Osteocyte (in vitro differentiated cells): ENCODE data around the gene ARPC1B. TPM values are rescaled to one million over a fixed set of nuclear protein-coding genes. Genes with fewer than 3 reads are reported as not detected.
"Not testable (repeated sequence)": the region's sequence is repeated elsewhere in the genome, so short reads cannot be mapped to it uniquely, and the experiment has no call there.

ENCODE experiments used
- DNase-seq: peaks from one replicate; pipeline ENCODE4 v3.0.0; 2021; ENCODE audit warnings: mixed read lengths; ENCODE audit not compliant: unreplicated experiment; ENCODE audit errors: extremely low spot score
- H3K27ac Mint-ChIP-seq: one replicate; pipeline ENCODE4 v1.8.0; 2021; ENCODE audit warnings: mild to moderate bottlenecking, mixed read lengths; ENCODE audit not compliant: unreplicated experiment
- H3K27me3 Mint-ChIP-seq: one replicate; pipeline ENCODE4 v1.8.0; 2021; ENCODE audit warnings: mixed read lengths; ENCODE audit not compliant: unreplicated experiment
- H3K36me3 Mint-ChIP-seq: one replicate; pipeline ENCODE4 v1.8.0; 2021; ENCODE audit warnings: mixed read lengths; ENCODE audit not compliant: unreplicated experiment
- H3K4me1 Mint-ChIP-seq: one replicate; pipeline ENCODE4 v1.8.0; 2021; ENCODE audit warnings: mixed read lengths; ENCODE audit not compliant: unreplicated experiment
- H3K4me3 Mint-ChIP-seq: one replicate; pipeline ENCODE4 v1.8.0; 2021; ENCODE audit warnings: mild to moderate bottlenecking, moderate library complexity, mixed read lengths; ENCODE audit not compliant: unreplicated experiment
- H3K9me3 Mint-ChIP-seq: one replicate; pipeline ENCODE4 v1.8.0; 2021; ENCODE audit warnings: mixed read lengths; ENCODE audit not compliant: unreplicated experiment
- long read RNA-seq: library from polyadenylated mRNA; unstranded; transcript quantifications from one replicate; pipeline ENCODE4 v2.0.0, GENCODE V29; 2021
- total RNA-seq: library from RNA; stranded (reverse); gene quantifications from 2 replicates; pipeline ENCODE4 v1.2.1, GENCODE V29; 2021
- TF ChIP-seq, protein P1 (sequence below): fragments of 200-600 bp; sonication (generic); IDR thresholded peaks from 2 replicates; pipeline ENCODE4 v1.5.0; 2021; ENCODE audit warnings: antibody characterized with exemption, mild to moderate bottlenecking, moderate library complexity

ARPC1B gene
- 76.1 and 84.9 TPM in 2 replicates for total RNA-seq
- long read RNA-seq, transcript ARPC1B-213 (11 exons, 1,505 nt), result minor isoform, 11 of 397 reads
- long read RNA-seq, transcript ARPC1B-222 (11 exons, 1,669 nt), result minor isoform, 8 of 397 reads
- long read RNA-seq, transcript ARPC1B-201 (10 exons, 1,564 nt), result major isoform, 353 of 397 reads
- long read RNA-seq, partial matches to known transcripts, result 10 of 397 reads
- long read RNA-seq, other reads (novel, unspliced or antisense), result 11 of 397 reads

DNA sequence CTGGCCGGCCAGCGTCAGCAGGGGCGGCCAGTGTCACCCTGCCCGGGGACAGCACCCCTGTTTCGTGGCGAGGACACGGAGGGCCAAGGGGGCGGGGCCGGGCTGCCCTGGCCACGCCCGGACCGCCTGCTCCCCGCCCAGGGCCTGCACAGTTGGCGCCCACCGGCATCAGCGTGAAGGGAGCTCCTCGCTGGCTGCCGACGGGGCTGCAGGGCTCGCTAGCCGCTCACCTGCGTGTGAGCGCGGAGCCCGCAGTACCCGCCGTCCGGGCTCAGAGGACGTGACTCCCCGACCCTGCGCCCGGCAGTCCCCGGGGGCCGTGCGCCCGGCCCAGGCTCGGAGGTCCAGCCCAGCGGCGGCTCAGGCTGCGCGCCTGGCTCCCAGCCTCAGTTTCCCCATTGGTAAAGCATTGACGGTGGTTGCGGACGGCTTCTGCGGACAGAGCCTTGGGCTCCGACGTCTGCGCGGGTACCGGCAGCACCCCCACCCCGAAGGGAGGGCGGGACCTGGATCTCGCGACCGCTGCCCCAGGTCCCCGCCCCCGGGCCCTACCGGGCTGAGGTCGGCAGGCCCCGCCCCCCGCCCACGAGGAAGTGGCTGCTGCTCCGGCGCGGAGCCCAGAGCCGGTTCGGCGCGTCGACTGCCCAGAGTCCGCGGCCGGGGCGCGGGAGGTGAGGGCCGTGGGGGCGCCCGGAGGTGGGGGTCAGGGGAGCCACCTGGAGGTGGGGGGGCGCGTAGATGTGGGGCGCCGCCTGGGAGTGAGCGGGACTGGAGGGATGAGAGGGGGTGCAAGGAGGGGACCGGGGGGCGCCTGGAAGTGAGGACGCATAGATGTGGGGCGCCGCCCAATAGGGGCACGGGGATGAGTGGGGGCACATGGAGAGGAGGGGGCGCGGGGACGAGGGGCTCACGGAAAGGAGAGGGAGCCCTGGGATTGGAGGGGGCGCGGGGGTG is at the start of gene ARPC1B:
TSS of gene ARPC1B (plus strand) at position 620 of the 954 bp plus-strand sequence. CDS start 10,985 bp downstream, outside the sequence.
- Mint-ChIP-seq H3K27me3 (no peaks in the 10 kb centered on the region), H3K36me3 (peaks cover 2% of the 10 kb centered on the region), H3K27ac (peak within 1 kb of the TSS; percentile 38), H3K4me1 (peaks cover 26% of the 10 kb centered on the region), H3K4me3 (peak within 1 kb of the TSS; percentile 72), H3K9me3 (no peaks in the 10 kb centered on the region)
- TF ChIP-seq, protein P1, sequence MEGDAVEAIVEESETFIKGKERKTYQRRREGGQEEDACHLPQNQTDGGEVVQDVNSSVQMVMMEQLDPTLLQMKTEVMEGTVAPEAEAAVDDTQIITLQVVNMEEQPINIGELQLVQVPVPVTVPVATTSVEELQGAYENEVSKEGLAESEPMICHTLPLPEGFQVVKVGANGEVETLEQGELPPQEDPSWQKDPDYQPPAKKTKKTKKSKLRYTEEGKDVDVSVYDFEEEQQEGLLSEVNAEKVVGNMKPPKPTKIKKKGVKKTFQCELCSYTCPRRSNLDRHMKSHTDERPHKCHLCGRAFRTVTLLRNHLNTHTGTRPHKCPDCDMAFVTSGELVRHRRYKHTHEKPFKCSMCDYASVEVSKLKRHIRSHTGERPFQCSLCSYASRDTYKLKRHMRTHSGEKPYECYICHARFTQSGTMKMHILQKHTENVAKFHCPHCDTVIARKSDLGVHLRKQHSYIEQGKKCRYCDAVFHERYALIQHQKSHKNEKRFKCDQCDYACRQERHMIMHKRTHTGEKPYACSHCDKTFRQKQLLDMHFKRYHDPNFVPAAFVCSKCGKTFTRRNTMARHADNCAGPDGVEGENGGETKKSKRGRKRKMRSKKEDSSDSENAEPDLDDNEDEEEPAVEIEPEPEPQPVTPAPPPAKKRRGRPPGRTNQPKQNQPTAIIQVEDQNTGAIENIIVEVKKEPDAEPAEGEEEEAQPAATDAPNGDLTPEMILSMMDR, result no peak
- DNase-seq, result no peak

DNA sequence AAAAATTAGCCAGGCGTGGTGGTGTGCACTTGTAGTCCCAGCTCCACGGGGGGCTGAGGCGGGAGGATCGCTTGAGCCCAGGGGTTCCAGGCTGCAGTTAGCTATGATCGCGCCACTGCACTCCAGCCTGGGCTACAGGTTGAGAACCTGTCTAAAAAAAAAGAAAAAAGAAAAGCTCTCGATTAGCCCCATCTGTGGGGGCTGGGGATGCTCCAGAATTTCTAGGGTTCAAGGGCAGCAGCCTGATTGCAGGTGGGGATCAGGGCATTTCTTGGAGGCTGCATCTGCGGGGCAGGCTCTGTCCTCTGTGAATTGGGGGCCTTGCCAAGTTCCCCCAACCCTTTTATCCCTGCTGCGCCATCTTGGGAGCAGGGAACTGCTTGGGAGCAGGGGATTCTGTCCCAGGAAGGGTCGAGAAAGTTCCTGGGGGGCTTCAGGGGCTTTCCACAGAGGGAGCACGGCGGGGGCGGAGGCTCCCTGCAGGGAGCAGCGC is 49.5 kb upstream of the ARPC1B start:
- H3K9me3 Mint-ChIP-seq, result no peaks in the 10 kb centered on the region
- no peak for DNase-seq
- H3K36me3 Mint-ChIP-seq, result no peaks in the 10 kb centered on the region
- H3K27me3 Mint-ChIP-seq, result no peaks in the 10 kb centered on the region
- H3K4me1 Mint-ChIP-seq, result peaks cover 31% of the 10 kb centered on the region
- H3K27ac Mint-ChIP-seq, result no peak overlapping the region
- TF ChIP-seq, protein P1, result no peak
- H3K4me3 Mint-ChIP-seq, result peak overlapping the region; percentile 86

DNA sequence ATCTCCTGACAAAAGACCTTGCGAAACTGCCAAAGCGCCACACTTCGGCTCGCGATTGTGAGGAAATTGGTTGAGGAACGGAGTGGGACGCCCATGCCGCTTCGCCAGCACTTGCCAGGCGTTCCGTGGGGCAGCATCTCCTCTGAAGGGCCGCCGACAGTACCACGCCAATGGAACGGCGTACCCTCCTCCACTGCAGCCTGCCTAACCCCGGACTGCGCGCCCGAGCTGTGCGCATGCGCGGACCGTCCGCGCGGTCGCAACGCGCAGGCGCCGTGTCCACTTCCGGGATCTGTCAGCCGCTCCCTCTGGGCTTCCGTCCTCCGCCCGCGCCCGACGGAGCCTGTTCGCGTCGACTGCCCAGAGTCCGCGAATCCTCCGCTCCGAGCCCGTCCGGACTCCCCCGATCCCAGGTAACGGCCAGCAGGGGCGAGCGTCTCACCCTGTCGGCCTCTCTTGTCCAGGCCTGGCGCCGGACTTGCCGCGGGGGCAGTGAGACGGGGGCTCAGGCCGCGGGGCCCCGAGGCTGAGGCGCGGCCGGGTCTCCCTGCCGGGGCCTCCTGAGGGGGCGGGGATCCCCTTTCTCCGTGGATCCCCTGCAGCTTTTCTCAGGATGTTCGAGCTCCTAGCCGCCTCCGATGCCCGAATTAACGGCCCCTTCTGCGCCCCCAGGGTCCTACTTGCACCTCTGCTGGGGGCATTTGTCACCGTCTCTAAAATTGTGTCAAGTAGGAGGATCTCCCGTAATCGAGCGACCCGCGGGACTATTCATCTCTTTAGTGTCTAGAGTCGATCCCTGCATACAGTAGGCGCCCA is 48.7 kb upstream of the ARPC1B start, which contains the start of gene ARPC1A:
TSS of gene ARPC1A (plus strand) at position 307 of the 816 bp plus-strand sequence. CDS start 7,456 bp downstream, outside the sequence.
- Mint-ChIP-seq H3K4me3 (peak within 1 kb of the TSS; percentile 86), H3K9me3 (no peaks in the 10 kb centered on the region), H3K36me3 (no peaks in the 10 kb centered on the region), H3K27me3 (no peaks in the 10 kb centered on the region), H3K27ac (peak within 1 kb of the TSS; percentile 75), H3K4me1 (peaks cover 38% of the 10 kb centered on the region)
- TF ChIP-seq, protein P1, result peak; percentile 39
- DNase-seq, result peak; percentile 98

DNA sequence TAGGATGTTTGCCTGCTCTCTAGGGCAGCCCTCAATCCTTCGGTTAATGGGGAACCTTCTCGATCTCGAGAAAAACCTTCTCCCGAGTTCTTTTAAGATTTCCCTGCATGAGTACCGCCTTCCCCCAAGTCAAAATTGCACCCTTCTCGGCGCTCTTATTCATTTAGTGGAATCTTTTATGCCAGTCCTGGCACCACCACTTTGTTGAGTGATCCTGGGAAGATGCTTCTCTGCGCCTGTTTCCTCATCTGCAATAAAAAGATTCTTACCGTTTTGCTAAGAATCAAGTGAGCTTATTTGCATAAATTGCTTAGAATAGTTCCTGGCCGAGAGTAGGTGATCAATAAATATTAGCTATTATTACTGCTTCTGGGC is 48.1 kb upstream of the ARPC1B start:
- Mint-ChIP-seq H3K36me3 (no peaks in the 10 kb centered on the region), H3K27ac (peak overlapping the region; percentile 75), H3K27me3 (no peaks in the 10 kb centered on the region), H3K9me3 (no peaks in the 10 kb centered on the region), H3K4me1 (peaks cover 42% of the 10 kb centered on the region), H3K4me3 (peak overlapping the region; percentile 86)
- DNase-seq, result no peak
- TF ChIP-seq, protein P1, result no peak

DNA sequence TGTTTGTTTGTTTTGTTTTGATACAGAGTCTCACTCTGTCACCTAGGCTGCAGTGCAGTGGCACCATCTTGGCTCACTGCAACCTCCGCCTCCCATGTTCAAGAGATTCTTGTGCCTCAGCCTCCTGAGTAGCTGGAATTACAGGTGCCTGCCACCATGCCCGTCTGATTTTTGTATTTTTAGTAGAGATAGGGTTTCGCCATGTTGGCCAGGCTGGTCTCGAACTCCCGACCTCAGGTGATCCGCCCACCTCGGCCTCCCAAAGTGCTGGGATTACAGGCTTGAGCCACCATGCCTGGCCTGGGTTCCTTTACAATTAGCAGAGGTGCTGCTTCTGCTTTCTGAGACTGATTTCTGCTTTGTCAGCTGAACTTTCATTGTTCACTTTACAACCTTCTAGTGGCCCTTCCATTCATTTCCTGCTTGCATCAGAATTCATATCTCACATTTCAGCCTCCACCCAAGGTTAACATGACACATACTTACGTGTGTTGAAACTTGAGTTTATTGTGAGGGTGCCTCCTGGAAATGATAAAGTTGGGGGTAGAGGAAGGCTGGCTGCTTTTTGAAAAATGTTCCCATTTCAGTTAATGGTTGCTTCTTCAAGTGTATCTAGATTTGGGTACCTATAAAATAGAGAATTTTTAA is 44.1 kb upstream of the ARPC1B start:
- H3K36me3 Mint-ChIP-seq, result peaks cover 13% of the 10 kb centered on the region
- H3K4me3 Mint-ChIP-seq, result peak overlapping the region; percentile 42
- not testable (repeated sequence) for H3K9me3 Mint-ChIP-seq, H3K27me3 Mint-ChIP-seq, DNase-seq
- peaks cover 42% of the 10 kb centered on the region for H3K4me1 Mint-ChIP-seq
- H3K27ac Mint-ChIP-seq, result peak overlapping the region; percentile 92
